Skeletal muscle satellite cell (primary cell): ENCODE data around the gene NDUFB10.
"Not testable (repeated sequence)": the region's sequence is repeated elsewhere in the genome, so short reads cannot be mapped to it uniquely, and the experiment has no call there.

Experiments used
- H3K27me3 ChIP-seq: 2 replicates; pipeline ENCODE4 v1.7.0; 2013; ENCODE audit warnings: low read length; ENCODE audit not compliant: control insufficient read depth, insufficient read depth
- H3K36me3 ChIP-seq: 2 replicates; pipeline ENCODE4 v1.7.0; 2013; ENCODE audit warnings: mild to moderate bottlenecking, control low read depth, low read length; ENCODE audit not compliant: insufficient read depth
- H3K4me1 ChIP-seq: 2 replicates; pipeline ENCODE4 v1.7.0; 2013; ENCODE audit warnings: low read length; ENCODE audit not compliant: control insufficient read depth, insufficient read depth
- H3K4me2 ChIP-seq: 2 replicates; pipeline ENCODE4 v1.7.0; 2013; ENCODE audit warnings: mild to moderate bottlenecking, low read length
- H3K4me3 ChIP-seq: 2 replicates; pipeline ENCODE4 v1.7.0; 2013; ENCODE audit warnings: low read length
- H3K9ac ChIP-seq: 2 replicates; pipeline ENCODE4 v1.7.0; 2013; ENCODE audit warnings: mild to moderate bottlenecking, low read depth, low read length, moderate library complexity
- H3K9me3 ChIP-seq: replicated peaks from 2 replicates; pipeline ENCODE4 v1.7.0; 2013; ENCODE audit warnings: mild to moderate bottlenecking, control low read depth, low read length

The NDUFB10 gene

GRCh38 chr16:1957434-1958142, 1.8 kb upstream of the NDUFB10 start:
- peaks cover 17% of the 10 kb centered on the region for H3K4me1 ChIP-seq
- not testable (repeated sequence) for H3K9me3 ChIP-seq, H3K9ac ChIP-seq

DNA sequence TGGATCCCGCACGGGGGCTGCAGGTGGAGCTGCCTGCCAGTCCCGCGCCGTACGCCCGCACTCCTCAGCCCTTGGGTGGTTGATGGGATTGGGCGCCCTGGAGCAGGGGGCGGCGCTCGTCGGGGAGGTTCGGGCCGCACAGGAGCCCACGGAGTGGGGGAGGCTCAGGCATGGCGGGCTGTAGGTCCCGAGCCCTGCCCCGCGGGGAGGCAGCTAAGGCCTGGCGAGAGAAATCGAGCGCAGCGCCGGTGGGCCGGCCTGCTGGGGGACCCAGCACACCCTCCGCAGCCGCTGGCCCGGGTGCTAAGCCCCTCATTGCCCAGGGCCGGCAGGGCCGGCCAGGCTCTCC, 1.2 kb upstream of the NDUFB10 start:
- not testable (repeated sequence) for H3K27me3 ChIP-seq, H3K4me2 ChIP-seq

More at GRCh38 chr16:1957434-1958142, 1.8 kb upstream of the NDUFB10 start:
- not testable (repeated sequence) for H3K4me2 ChIP-seq, H3K4me3 ChIP-seq, H3K27me3 ChIP-seq
- peaks cover 16% of the 10 kb centered on the region for H3K36me3 ChIP-seq

GRCh38 chr16:1958715-1959268, 546 bp upstream of the NDUFB10 start:
- Histone ChIP-seq H3K4me1 (peaks cover 24% of the 10 kb centered on the region), H3K27me3 (no peaks in the 10 kb centered on the region), H3K9ac (peak overlapping the region; percentile 89), H3K36me3 (peaks cover 26% of the 10 kb centered on the region), H3K4me2 (peak overlapping the region; percentile 84), H3K9me3 (no peaks in the 10 kb centered on the region), H3K4me3 (peak overlapping the region; percentile 50)

More for the DNA sequence above, 1.2 kb upstream of the NDUFB10 start:
- not testable (repeated sequence) for H3K9me3 ChIP-seq, H3K4me3 ChIP-seq, H3K9ac ChIP-seq
- Histone ChIP-seq H3K36me3 (peaks cover 22% of the 10 kb centered on the region), H3K4me1 (peaks cover 21% of the 10 kb centered on the region)

GRCh38 chr16:1960665-1961630, 1.6 kb downstream of the NDUFB10 start:
- Histone ChIP-seq H3K9me3 (no peaks in the 10 kb centered on the region), H3K9ac (peak overlapping the region; percentile 89)

DNA sequence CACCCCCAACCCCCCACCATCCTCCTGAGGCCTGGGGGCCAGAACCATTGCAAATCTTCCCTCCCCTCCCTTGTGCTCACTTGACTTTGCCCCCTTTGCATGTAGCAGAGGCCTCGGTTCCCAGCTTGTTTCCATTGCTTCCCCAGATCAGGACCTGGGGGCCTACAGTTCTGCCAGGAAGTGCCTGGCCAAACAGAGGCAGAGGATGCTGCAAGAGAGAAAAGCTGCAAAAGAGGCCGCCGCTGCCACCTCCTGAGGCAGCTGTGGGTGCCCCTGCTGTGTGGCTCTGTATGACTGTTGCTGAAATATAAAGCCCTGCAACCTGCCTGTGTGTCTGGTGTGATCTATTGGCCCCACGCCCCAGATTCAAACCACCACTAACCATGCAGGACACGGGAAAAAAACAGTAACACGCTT, 2.3 kb downstream of the NDUFB10 start:
- Histone ChIP-seq H3K4me3 (no peak overlapping the region), H3K9me3 (no peaks in the 10 kb centered on the region), H3K27me3 (no peaks in the 10 kb centered on the region), H3K36me3 (peaks cover 35% of the 10 kb centered on the region), H3K9ac (no peak overlapping the region), H3K4me2 (peak overlapping the region; percentile 87), H3K4me1 (peaks cover 30% of the 10 kb centered on the region)

More at GRCh38 chr16:1960665-1961630, 1.6 kb downstream of the NDUFB10 start:
- H3K4me3 ChIP-seq, result peak overlapping the region; percentile 80
- H3K36me3 ChIP-seq, result peaks cover 34% of the 10 kb centered on the region
- peaks cover 29% of the 10 kb centered on the region for H3K4me1 ChIP-seq
- H3K4me2 ChIP-seq, result peak overlapping the region; percentile 84
- no peaks in the 10 kb centered on the region for H3K27me3 ChIP-seq

- Histone ChIP-seq H3K4me2 (peak overlapping the region; percentile 87), H3K9ac (peak overlapping the region; percentile 97), H3K4me3 (peak overlapping the region; percentile 82), H3K4me1 (peaks cover 30% of the 10 kb centered on the region), H3K36me3 (peaks cover 35% of the 10 kb centered on the region)
- not testable (repeated sequence) for H3K9me3 ChIP-seq, H3K27me3 ChIP-seq
Observed at GRCh38 chr16:1962161-1963153, 3.1 kb downstream of the NDUFB10 start.

- no peaks in the 10 kb centered on the region for H3K27me3 ChIP-seq
- peak overlapping the region; percentile 97 for H3K9ac ChIP-seq
- H3K36me3 ChIP-seq, result peaks cover 35% of the 10 kb centered on the region
- H3K4me1 ChIP-seq, result peaks cover 29% of the 10 kb centered on the region
- H3K9me3 ChIP-seq, result no peaks in the 10 kb centered on the region
- peak overlapping the region; percentile 82 for H3K4me3 ChIP-seq
- H3K4me2 ChIP-seq, result peak overlapping the region; percentile 87
Observed at GRCh38 chr16:1963806-1964505, 4.6 kb downstream of the NDUFB10 start.

DNA sequence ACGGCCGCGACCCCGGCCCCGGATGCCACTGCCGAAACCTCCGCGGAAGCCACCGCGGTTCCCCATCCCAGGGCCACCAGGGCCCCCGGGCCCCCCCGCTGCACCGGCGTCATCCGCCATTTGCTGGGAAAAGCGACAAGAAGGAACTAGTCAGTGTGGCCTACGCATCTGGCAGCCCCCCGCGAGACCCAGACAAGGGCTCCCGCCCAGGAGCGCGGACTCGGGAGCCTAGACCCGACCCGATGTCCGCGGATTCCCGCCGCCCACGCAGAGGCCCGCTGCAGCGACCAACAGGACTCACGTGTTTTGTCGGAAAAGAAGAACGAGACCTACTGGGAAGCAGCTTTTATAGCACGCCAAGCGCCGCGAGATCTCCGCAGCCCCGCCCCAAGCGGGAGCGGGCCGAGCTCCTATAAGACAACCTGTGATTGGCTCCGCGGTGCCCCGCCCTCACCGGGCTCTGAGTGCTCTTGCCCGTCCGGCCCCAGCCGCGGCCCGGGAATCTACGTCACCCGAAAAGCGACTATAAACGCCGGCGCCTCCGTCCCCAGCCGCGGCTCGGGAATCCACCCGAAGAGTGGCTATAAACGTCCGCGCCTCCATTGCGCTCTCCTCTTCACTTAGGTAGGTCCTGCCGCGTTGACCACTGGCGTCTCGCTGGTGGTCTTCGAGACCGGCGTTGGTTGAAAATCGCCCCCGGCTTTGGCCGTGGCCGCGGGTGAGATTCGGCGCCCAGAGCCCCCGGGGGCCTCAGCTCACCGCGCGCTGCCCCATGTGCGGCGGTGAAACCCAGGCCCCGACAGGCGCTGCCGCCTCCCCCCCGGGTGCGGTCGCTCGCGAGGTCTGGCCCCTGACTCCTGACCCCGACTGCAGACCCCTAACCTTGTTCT, 5.4 kb downstream of the NDUFB10 start, which contains the start of gene RPS2:
Gene RPS2, minus strand, starts transcription at position 321 of the 890 bp plus-strand sequence. Its CDS starts 201 bp downstream, at position 120.
- peak within 1 kb of the TSS; percentile 82 for H3K4me3 ChIP-seq
- H3K36me3 ChIP-seq, result peaks cover 35% of the 10 kb centered on the region
- no peaks in the 10 kb centered on the region for H3K27me3 ChIP-seq
- no peaks in the 10 kb centered on the region for H3K9me3 ChIP-seq
- H3K4me1 ChIP-seq, result peaks cover 26% of the 10 kb centered on the region
- peak within 1 kb of the TSS; percentile 99 for H3K4me2 ChIP-seq
- H3K9ac ChIP-seq, result peak within 1 kb of the TSS; percentile 97

- Histone ChIP-seq H3K9ac (peak overlapping the region; percentile 97), H3K9me3 (no peaks in the 10 kb centered on the region), H3K27me3 (no peaks in the 10 kb centered on the region), H3K4me2 (peak overlapping the region; percentile 99), H3K36me3 (peaks cover 35% of the 10 kb centered on the region), H3K4me1 (peaks cover 21% of the 10 kb centered on the region), H3K4me3 (peak overlapping the region; percentile 82)
Observed at GRCh38 chr16:1965396-1966001, 6.2 kb downstream of the NDUFB10 start.
